A549 (cell line): ENCODE results near the gene THY1. TPM values are rescaled to one million over a fixed set of nuclear protein-coding genes. Genes with fewer than 3 reads are reported as not detected.

ENCODE experiments used
- ATAC-seq, 2 experiments: fragments of 200-7000 bp in 1 of 2; fragments of >200 bp in 1 of 2; cut with Nextera tagmentation in 1 of 2; cut with Tn5 transposase in 1 of 2; 3 replicates each; pipeline versions ENCODE4 v1.8.0 to v1.9.1; 2018 to 2020; ENCODE audit warnings: mild to moderate bottlenecking in 1 of 2, moderate library complexity in 1 of 2
- CTCF ChIA-PET: fragments of 300-600 bp; sonication (Branson Sonifier 250); formaldehyde crosslinking; extraction: SDS; loops from one replicate; lab custom pipeline; 2021; ENCODE audit warnings: antibody characterized with exemption, inconsistent platforms; lab: Yijun Ruan, JAX
- POLR2A ChIA-PET: fragments of 350-600 bp; formaldehyde crosslinking; extraction: SDS; loops from one replicate; lab custom pipeline; 2021; ENCODE audit warnings: antibody characterized with exemption, inconsistent platforms; lab: Yijun Ruan, JAX
- DNase-seq, 2 experiments: peaks; one replicate each; pipeline versions ENCODE4 v3.0.0 to v3.0.0-alpha.2; 2011 to 2016; ENCODE audit warnings: low read depth in 1 of 2, low spot score in 1 of 2
- FAIRE-seq: peaks from 2 replicates; lab custom pipeline; 2011; peaks lifted over from hg19 to GRCh38; lab: Jason Lieb, UNC
- H3K27ac ChIP-seq, 2 experiments: fragments of >200 bp; sonication (Bioruptor Twin); formaldehyde crosslinking; 3 replicates each; pipeline ENCODE4 v1.5.1; 2016 to 2017
- H3K4me1 ChIP-seq: fragments of >200 bp; sonication (Bioruptor Twin); formaldehyde crosslinking; 3 replicates; pipeline ENCODE4 v1.6.1; 2016
- H3K4me2 ChIP-seq: fragments of >200 bp; sonication (Bioruptor Twin); formaldehyde crosslinking; 3 replicates; pipeline ENCODE4 v1.6.1; 2016
- H3K4me3 ChIP-seq: fragments of >200 bp; sonication (Bioruptor Twin); formaldehyde crosslinking; 3 replicates; pipeline ENCODE4 v1.5.1; 2016
- H3K9me3 ChIP-seq: fragments of >200 bp; sonication (Bioruptor Twin); formaldehyde crosslinking; 3 replicates; pipeline ENCODE4 v1.6.1; 2016
- CHD2 ChIP-seq: fragments of 150-350 bp; IDR thresholded peaks from 2 replicates; pipeline ENCODE4 v1.6.1; 2014; ENCODE audit warnings: low read length; ENCODE audit not compliant: partially characterized antibody
- CTCF ChIP-seq: fragments of >200 bp; sonication (Bioruptor Twin); formaldehyde crosslinking; IDR thresholded peaks from 3 replicates; pipeline ENCODE4 v1.5.1; 2016
- EHF ChIP-seq: fragments of 250-450 bp; sonication (Bioruptor Pico); IDR thresholded peaks from 2 replicates; pipeline ENCODE4 v1.5.0; 2020; ENCODE audit warnings: mild to moderate bottlenecking
- EHMT2 ChIP-seq: fragments of 200-600 bp; sonication (generic); IDR thresholded peaks from 2 replicates; pipeline ENCODE4 v1.6.1; 2016; ENCODE audit warnings: antibody characterized with exemption, low read depth, mild to moderate bottlenecking, moderate library complexity
- EP300 ChIP-seq, 2 experiments: fragments of >200 bp; sonication (Bioruptor Twin); formaldehyde crosslinking; IDR thresholded peaks; 2 replicates in 1 of 2; 3 replicates in 1 of 2; pipeline ENCODE4 v1.6.1; 2016 to 2017
- ESRRA ChIP-seq: fragments of 150-350 bp; IDR thresholded peaks from 2 replicates; pipeline ENCODE4 v1.6.1; 2014; ENCODE audit warnings: mild to moderate bottlenecking, low read length, borderline replicate concordance
- FOSB ChIP-seq: fragments of 250-450 bp; sonication (Bioruptor Pico); IDR thresholded peaks from 2 replicates; pipeline ENCODE4 v1.5.0; 2020; ENCODE audit warnings: mild to moderate bottlenecking, moderate library complexity
- FOSL2 ChIP-seq, 2 experiments: fragments of 450-650 bp in 1 of 2; fragments of >200 bp in 1 of 2; sonication (Bioruptor Twin) in 1 of 2; formaldehyde crosslinking; IDR thresholded peaks; 2 replicates each; pipeline versions ENCODE4 v1.5.0 to v1.6.1; 2016 to 2020; ENCODE audit warnings: mild to moderate bottlenecking in 1 of 2, moderate library complexity in 1 of 2
- HDAC2 ChIP-seq: fragments of 200-600 bp; sonication (generic); IDR thresholded peaks from 2 replicates; pipeline ENCODE4 v1.6.1; 2016
- KDM1A ChIP-seq: fragments of 200-600 bp; sonication (generic); IDR thresholded peaks from 2 replicates; pipeline ENCODE4 v1.6.1; 2016; ENCODE audit warnings: low read depth, mild to moderate bottlenecking
- KDM5A ChIP-seq: fragments of 200-600 bp; sonication (generic); IDR thresholded peaks from 2 replicates; pipeline ENCODE4 v1.6.1; 2016; ENCODE audit warnings: antibody characterized with exemption, mild to moderate bottlenecking
- NFE2L2 ChIP-seq: fragments of 150-350 bp; conservative IDR thresholded peaks from 2 replicates; pipeline ENCODE4 v1.6.1; 2014; ENCODE audit warnings: low read length
- NPAS2 ChIP-seq: fragments of 250-450 bp; sonication (Bioruptor Pico); IDR thresholded peaks from 2 replicates; pipeline ENCODE4 v1.8.0; 2022; ENCODE audit warnings: mild to moderate bottlenecking, moderate library complexity, borderline replicate concordance
- NR3C1 ChIP-seq: fragments of >200 bp; sonication (Bioruptor Twin); formaldehyde crosslinking; IDR thresholded peaks from 3 replicates; pipeline ENCODE4 v1.6.1; 2017
- PHF8 ChIP-seq: fragments of 200-600 bp; sonication (generic); IDR thresholded peaks from 2 replicates; pipeline ENCODE4 v1.6.1; 2016; ENCODE audit warnings: low read depth, mild to moderate bottlenecking, antibody characterized with exemption, moderate library complexity, borderline replicate concordance
- POLR2A ChIP-seq: IDR thresholded peaks from 2 replicates; pipeline ENCODE4 v1.6.1; 2012; ENCODE audit warnings: mild to moderate bottlenecking, low read length
- POLR2AphosphoS2 ChIP-seq: conservative IDR thresholded peaks from 2 replicates; pipeline ENCODE4 v1.6.1; 2012; ENCODE audit warnings: low read length, improper control_type of control experiment, inconsistent platforms
- RAD21 ChIP-seq, 2 experiments: fragments of >200 bp in 1 of 2; sonication (Bioruptor Twin) in 1 of 2; formaldehyde crosslinking in 1 of 2; IDR thresholded peaks in 1 of 2; conservative IDR thresholded peaks in 1 of 2; 2 replicates in 1 of 2; 3 replicates in 1 of 2; pipeline ENCODE4 v1.6.1; 2012 to 2018; ENCODE audit warnings: inconsistent platforms in 1 of 2
- RCOR1 ChIP-seq: fragments of 150-350 bp; IDR thresholded peaks from 2 replicates; pipeline ENCODE4 v1.6.1; 2014; ENCODE audit warnings: antibody characterized with exemption, low read length, low read depth
- RNF2 ChIP-seq: fragments of 200-600 bp; sonication (generic); IDR thresholded peaks from 2 replicates; pipeline ENCODE4 v1.6.1; 2016; ENCODE audit warnings: low read depth, mild to moderate bottlenecking, antibody characterized with exemption, moderate library complexity, borderline replicate concordance
- SMC3 ChIP-seq: fragments of >200 bp; sonication (Bioruptor Twin); formaldehyde crosslinking; IDR thresholded peaks from 3 replicates; pipeline ENCODE4 v1.6.1; 2018; ENCODE audit warnings: inconsistent platforms
- SREBF2 ChIP-seq: fragments of 450-650 bp; IDR thresholded peaks from 2 replicates; pipeline ENCODE4 v1.6.1; 2014; ENCODE audit warnings: mild to moderate bottlenecking, moderate library complexity
- TFCP2L1 ChIP-seq: fragments of 250-450 bp; sonication (Bioruptor Pico); IDR thresholded peaks from 2 replicates; pipeline ENCODE4 v1.5.0; 2021; ENCODE audit warnings: mild to moderate bottlenecking
- ZC3H11A ChIP-seq: fragments of 450-650 bp; IDR thresholded peaks from 2 replicates; pipeline ENCODE4 v1.6.1; 2014; ENCODE audit warnings: antibody characterized with exemption, mild to moderate bottlenecking
- WGBS: methylation state at CpG from one replicate; pipeline ENCODE4 v1.1.6; 2017; ENCODE audit errors: missing lambda C conversion rate; 5-methylcytosine and 5-hydroxymethylcytosine counted together
- polyA plus RNA-seq, 4 experiments: library from polyadenylated mRNA; depleted of rRNA in 3 of 4; stranded (reverse); fragments of >200 nt; fragmentation: RNase III in 1 of 4; extraction: RNeasy Plus Mini Kit Qiagen cat#74134 plus additional on column Dnase treatment in 1 of 4; gene quantifications; 2 replicates in 3 of 4; 3 replicates in 1 of 4; pipeline ENCODE4 v1.2.3, GENCODE V29; 2011 to 2017
- TF ChIP-seq, protein P1 (sequence below): fragments of >200 bp; sonication (Bioruptor Twin); formaldehyde crosslinking; IDR thresholded peaks from 3 replicates; pipeline ENCODE4 v1.6.1; 2016
- TF ChIP-seq, protein P2 (sequence below): fragments of 450-650 bp; IDR thresholded peaks from 2 replicates; pipeline ENCODE4 v1.6.1; 2014; ENCODE audit warnings: antibody characterized with exemption

THY1 gene
- polyA plus RNA-seq, 2 of the 4 experiments (the other 2 are of a cell fraction) = 7.1 to 19.9 TPM

GRCh38 chr11:119419246-119419645 lies 3.7 kb downstream of the THY1 start:
- no peak overlapping the region for H3K4me2 ChIP-seq
- ChIA-PET CTCF (interaction anchor here (0.7 kb wide), 1 partner anchor 24 kb away, joined by 4 read pairs; no protein-coding TSS in a partner anchor), POLR2A (no interaction called here)
- no peak for DNase-seq
- TF ChIP-seq CHD2 = no peak
- no peak for TF ChIP-seq POLR2A
- TF ChIP-seq SMC3 = no peak
- TF ChIP-seq POLR2AphosphoS2 = no peak
- TF ChIP-seq, protein P1, sequence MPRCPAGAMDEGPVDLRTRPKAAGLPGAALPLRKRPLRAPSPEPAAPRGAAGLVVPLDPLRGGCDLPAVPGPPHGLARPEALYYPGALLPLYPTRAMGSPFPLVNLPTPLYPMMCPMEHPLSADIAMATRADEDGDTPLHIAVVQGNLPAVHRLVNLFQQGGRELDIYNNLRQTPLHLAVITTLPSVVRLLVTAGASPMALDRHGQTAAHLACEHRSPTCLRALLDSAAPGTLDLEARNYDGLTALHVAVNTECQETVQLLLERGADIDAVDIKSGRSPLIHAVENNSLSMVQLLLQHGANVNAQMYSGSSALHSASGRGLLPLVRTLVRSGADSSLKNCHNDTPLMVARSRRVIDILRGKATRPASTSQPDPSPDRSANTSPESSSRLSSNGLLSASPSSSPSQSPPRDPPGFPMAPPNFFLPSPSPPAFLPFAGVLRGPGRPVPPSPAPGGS = no peak
- no peak for TF ChIP-seq PHF8
- no peak for TF ChIP-seq ZC3H11A
- TF ChIP-seq FOSL2 (IDR thresholded peaks at IDR 0.05) = no peak
- TF ChIP-seq FOSL2 (CRISPR knock-in tag; IDR thresholded peaks at IDR 0.05) = no peak
- no peak for TF ChIP-seq RCOR1
- no peak for TF ChIP-seq NFE2L2
- TF ChIP-seq NR3C1 = no peak
- no peak for TF ChIP-seq EP300 (IDR thresholded peaks at IDR 0.05)
- no peak overlapping the region for H3K4me3 ChIP-seq
- H3K27ac ChIP-seq = no peak overlapping the region
- no peak for ATAC-seq
- 66% methylated on average over 5 of the region's 5 CpGs for WGBS
- peaks cover 6% of the 10 kb centered on the region; the same call in 1 of the 3 replicates for H3K4me1 ChIP-seq
- H3K9me3 ChIP-seq = no peaks in the 10 kb centered on the region
- FAIRE-seq = no peak

- ATAC-seq = no peak
- ChIA-PET CTCF (no interaction called here), POLR2A (no interaction called here)
- WGBS = 90% methylated on average over 4 of the region's 4 CpGs
- FAIRE-seq = no peak
- Histone ChIP-seq H3K4me3 (no peak overlapping the region), H3K9me3 (no peaks in the 10 kb centered on the region), H3K27ac (no peak overlapping the region), H3K4me1 (peaks cover 6% of the 10 kb centered on the region; the same call in 1 of the 3 replicates), H3K4me2 (no peak overlapping the region)
- no peak for DNase-seq
- TF ChIP-seq EHF (no peak), SREBF2 (no peak), NPAS2 (no peak), KDM5A (no peak), RCOR1 (no peak), KDM1A (no peak), EHMT2 (no peak), HDAC2 (no peak), ZC3H11A (no peak), CTCF (no peak), FOSB (CRISPR knock-in tag) (no peak), RAD21 (conservative IDR thresholded peaks at IDR 0.05 in 1 of 2, IDR thresholded peaks at IDR 0.05 in 1 of 2) (no peak), TFCP2L1 (no peak), ESRRA (no peak), RNF2 (no peak)
- TF ChIP-seq, protein P2, sequence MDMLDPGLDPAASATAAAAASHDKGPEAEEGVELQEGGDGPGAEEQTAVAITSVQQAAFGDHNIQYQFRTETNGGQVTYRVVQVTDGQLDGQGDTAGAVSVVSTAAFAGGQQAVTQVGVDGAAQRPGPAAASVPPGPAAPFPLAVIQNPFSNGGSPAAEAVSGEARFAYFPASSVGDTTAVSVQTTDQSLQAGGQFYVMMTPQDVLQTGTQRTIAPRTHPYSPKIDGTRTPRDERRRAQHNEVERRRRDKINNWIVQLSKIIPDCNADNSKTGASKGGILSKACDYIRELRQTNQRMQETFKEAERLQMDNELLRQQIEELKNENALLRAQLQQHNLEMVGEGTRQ = no peak
Observed at GRCh38 chr11:119418759-119419158, 4.2 kb downstream of the THY1 start.
